CD4-positive, alpha-beta T cell (primary cell): ENCODE measurements around the gene RAP1GAP2. TPM values are rescaled to one million over a fixed set of nuclear protein-coding genes. Genes with fewer than 3 reads are reported as not detected.
A peak's percentile ranks its signal among the peaks of the same experiment; 100 is the strongest.

Experiments used
- ATAC-seq: fragments of 200-7000 bp; cut with Tn5 transposase; one replicate; pipeline ENCODE4 v1.10.0; 2022; ENCODE audit warnings: mild to moderate bottlenecking; ENCODE audit not compliant: poor library complexity
- CTCF ChIA-PET: fragments of 350-600 bp; sonication (Branson Sonifier 250); formaldehyde crosslinking; loops from one replicate; lab custom pipeline; 2021; ENCODE audit warnings: antibody characterized with exemption, inconsistent platforms; lab: Charles Lee
- POLR2A ChIA-PET: fragments of 350-600 bp; sonication (Branson Sonifier 250); formaldehyde crosslinking; loops from one replicate; lab custom pipeline; 2021; ENCODE audit warnings: antibody characterized with exemption, inconsistent platforms; lab: Charles Lee
- DNase-seq, 14 experiments: peaks; one replicate each; pipeline ENCODE4 v3.0.0-alpha.2; 2013 to 2020; ENCODE audit warnings: mixed read lengths in 2 of 14
- H3K27ac ChIP-seq, 2 donors: one replicate each; pipeline versions ENCODE4 v1.5.1 to v1.7.0; 2013; ENCODE audit warnings: low read length in 2 of 2, low read depth in 1 of 2, mild to moderate bottlenecking in 1 of 2
- H3K27me3 ChIP-seq, 2 experiments: 1 replicate in 1 of 2; 2 replicates in 1 of 2; pipeline versions ENCODE4 v1.6.1 to v1.7.0; 2013; ENCODE audit warnings: low read length in 2 of 2, control low read depth in 1 of 2, mild to moderate bottlenecking in 1 of 2, moderate library complexity in 1 of 2; ENCODE audit not compliant: insufficient read depth in 2 of 2, control insufficient read depth in 1 of 2
- H3K36me3 ChIP-seq: one replicate; pipeline ENCODE4 v1.6.1; 2013; ENCODE audit warnings: low read length, control low read depth; ENCODE audit not compliant: insufficient read depth
- H3K4me1 ChIP-seq: one replicate; pipeline ENCODE4 v1.6.1; 2013; ENCODE audit warnings: low read length, control low read depth; ENCODE audit not compliant: insufficient read depth
- H3K4me3 ChIP-seq: one replicate; pipeline ENCODE4 v1.5.1; 2013; ENCODE audit warnings: mild to moderate bottlenecking, low read length, moderate library complexity
- H3K9me3 ChIP-seq, 2 experiments: 1 replicate in 1 of 2; 2 replicates in 1 of 2; pipeline versions ENCODE4 v1.6.1 to v1.7.0; 2013; ENCODE audit warnings: low read length in 2 of 2, mild to moderate bottlenecking in 2 of 2, control low read depth in 1 of 2, moderate library complexity in 1 of 2; ENCODE audit not compliant: control insufficient read depth in 1 of 2, insufficient read depth in 1 of 2
- H3K27ac Mint-ChIP-seq: one replicate; pipeline ENCODE4 v1.8.0; 2020; ENCODE audit warnings: mixed read lengths
- H3K27me3 Mint-ChIP-seq: one replicate; pipeline ENCODE4 v1.8.0; 2021; ENCODE audit warnings: mixed read lengths
- H3K36me3 Mint-ChIP-seq: one replicate; pipeline ENCODE4 v1.8.0; 2021; ENCODE audit warnings: low read depth, mixed read lengths
- H3K4me1 Mint-ChIP-seq: one replicate; pipeline ENCODE4 v1.8.0; 2021; ENCODE audit warnings: low read depth, mixed read lengths
- H3K4me3 Mint-ChIP-seq: one replicate; pipeline ENCODE4 v1.8.0; 2020; ENCODE audit warnings: mild to moderate bottlenecking, mixed read lengths
- H3K9me3 Mint-ChIP-seq: one replicate; pipeline ENCODE4 v1.8.0; 2020; ENCODE audit warnings: mixed read lengths
- CTCF ChIP-seq: fragments of 200-600 bp; IDR thresholded peaks from one replicate; pipeline ENCODE4 v1.8.0; 2022; ENCODE audit warnings: antibody characterized with exemption, mild to moderate bottlenecking
- intact Hi-C, 2 experiments: fragments of 100-400 bp; cut with DNase I in 1 of 2; cut with micrococcal nuclease in 1 of 2; formaldehyde crosslinking; loops; one replicate each; pipeline versions ENCODE4 v1.15.1 to v1.9.0; 2023 to 2025; cut with DNase I, micrococcal nuclease
- total RNA-seq, 174 experiments: library from RNA in 2 of 174; stranded (reverse) in 2 of 174; gene quantifications; one replicate each; pipeline ENCODE4 v1.2.3 and lab custom pipeline; 2021 to 2026

The RAP1GAP2 gene
- total RNA-seq, 2 experiments from 2014 or later, result 46.3 to 49.7 TPM

- Histone ChIP-seq H3K4me3 (no peak overlapping the region), H3K36me3 (peaks cover 76% of the 10 kb centered on the region), H3K27me3 (no peaks in the 10 kb centered on the region), H3K9me3 (peaks cover 0 to 10% of the 10 kb centered on the region in 2 experiments), H3K4me1 (no peaks in the 10 kb centered on the region), H3K27ac (no peak overlapping the region)
- Mint-ChIP-seq H3K27ac (no peak overlapping the region), H3K9me3 (no peaks in the 10 kb centered on the region), H3K27me3 (no peaks in the 10 kb centered on the region), H3K36me3 (peaks cover 77% of the 10 kb centered on the region), H3K4me3 (no peak overlapping the region), H3K4me1 (no peaks in the 10 kb centered on the region)
- no peak for TF ChIP-seq CTCF
- ATAC-seq (no peak), DNase-seq (no peak)
- ChIA-PET CTCF (interaction anchor here (0.6 kb wide), 1 partner anchor 1214 kb away, joined by 3 read pairs; no protein-coding TSS in a partner anchor), POLR2A (no interaction called here)
- intact Hi-C loops, result no loop called here
These were observed 223.5 kb downstream of the RAP1GAP2 start for GRCh38 chr17:3019761-3020160.

GRCh38 chr17:3020381-3020780, 224.1 kb downstream of the RAP1GAP2 start:
- H3K4me3 Mint-ChIP-seq, result no peak overlapping the region
- peak in 1 of 14 experiments; percentile 1 for DNase-seq
- intact Hi-C loops, result no loop called here
- no peak overlapping the region for H3K27ac Mint-ChIP-seq
- Histone ChIP-seq H3K4me1 (no peaks in the 10 kb centered on the region), H3K36me3 (peaks cover 76% of the 10 kb centered on the region), H3K27me3 (no peaks in the 10 kb centered on the region), H3K9me3 (peaks cover 0 to 10% of the 10 kb centered on the region in 2 experiments), H3K4me3 (no peak overlapping the region), H3K27ac (no peak overlapping the region)
- no peak for TF ChIP-seq CTCF
- no peak for ATAC-seq
- no peaks in the 10 kb centered on the region for H3K4me1 Mint-ChIP-seq
- peaks cover 83% of the 10 kb centered on the region for H3K36me3 Mint-ChIP-seq
- H3K27me3 Mint-ChIP-seq, result no peaks in the 10 kb centered on the region
- CTCF ChIA-PET, result interaction anchor here (0.6 kb wide), 1 partner anchor 1213 kb away, joined by 3 read pairs; no protein-coding TSS in a partner anchor
- POLR2A ChIA-PET, result no interaction called here
- no peaks in the 10 kb centered on the region for H3K9me3 Mint-ChIP-seq

- TF ChIP-seq CTCF, result no peak
- Histone ChIP-seq H3K9me3 (peaks cover 0 to 10% of the 10 kb centered on the region in 2 experiments), H3K36me3 (peaks cover 75% of the 10 kb centered on the region), H3K27me3 (no peaks in the 10 kb centered on the region), H3K4me1 (no peaks in the 10 kb centered on the region), H3K27ac (no peak overlapping the region), H3K4me3 (no peak overlapping the region)
- H3K36me3 Mint-ChIP-seq, result peaks cover 77% of the 10 kb centered on the region
- no peak overlapping the region for H3K4me3 Mint-ChIP-seq
- CTCF ChIA-PET, result no interaction called here
- no peaks in the 10 kb centered on the region for H3K9me3 Mint-ChIP-seq
- H3K27ac Mint-ChIP-seq, result no peak overlapping the region
- DNase-seq (no peak), ATAC-seq (no peak)
- H3K27me3 Mint-ChIP-seq, result no peaks in the 10 kb centered on the region
- H3K4me1 Mint-ChIP-seq, result no peaks in the 10 kb centered on the region
- intact Hi-C loops, result no loop called here
- POLR2A ChIA-PET, result no interaction called here
These were observed 226.0 kb downstream of the RAP1GAP2 start for GRCh38 chr17:3022197-3022596.
